ENCODE results near the gene OR2Y1. TPM values are rescaled to one million over a fixed set of nuclear protein-coding genes. Genes with fewer than 3 reads are reported as not detected.

The OR2Y1 gene
- total and polyA plus RNA-seq, 2 of the 13 experiments (the other 11 are each of a cell fraction or from before 2014, with no cell fraction given): not detected

DNA sequence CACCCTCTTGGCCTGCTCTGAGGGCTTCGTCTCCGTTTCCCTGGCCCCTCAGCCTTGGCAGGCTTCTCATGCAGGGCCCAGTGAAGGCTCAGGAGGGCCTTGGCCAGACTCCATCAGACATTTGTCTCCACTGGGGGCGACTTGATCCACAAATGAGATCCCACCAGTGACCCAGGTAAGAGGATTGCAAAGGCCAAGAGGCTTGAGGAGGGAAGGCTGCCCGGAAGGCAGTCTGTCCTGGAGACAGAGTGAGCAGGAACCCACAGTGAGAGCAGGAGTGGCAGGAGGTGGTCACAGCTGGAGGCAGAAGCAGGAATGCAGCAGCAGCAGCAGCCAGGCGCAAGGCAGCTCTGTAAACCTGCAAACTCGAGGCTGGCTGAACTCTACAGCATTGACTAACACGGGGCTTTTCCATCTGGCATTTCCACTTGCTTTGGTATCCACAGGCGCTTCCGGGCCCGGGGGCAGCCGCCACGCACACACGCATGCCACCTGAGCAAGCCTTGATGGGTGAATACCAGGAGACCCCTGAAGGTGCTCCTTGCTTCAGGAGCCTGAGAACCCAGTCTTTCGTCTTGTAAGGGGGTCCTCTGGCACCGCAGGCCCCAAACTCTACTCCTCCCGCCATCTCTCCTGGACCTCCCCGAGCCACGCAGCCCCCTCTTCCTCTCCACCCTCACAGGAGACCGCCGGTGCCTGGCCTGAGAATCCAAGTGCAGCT lies 48.0 kb upstream of the OR2Y1 start:
- H2AFZ ChIP-seq (ENCODE audit: low read length): no peak overlapping the region
- CTCF ChIA-PET (ENCODE audit: low intra/inter-chr PET ratio, low total read pairs): no interaction called here
- ATAC-seq (no peak), FAIRE-seq (no peak), DNase-seq (ENCODE audit: low spot score) (no peak)
- POLR2A ChIA-PET: no interaction called here
- intact Hi-C loops (cut with micrococcal nuclease; ENCODE audit: unreplicated experiment): no loop called here
- in situ Hi-C loops (cut with HindIII; ENCODE audit: extremely low pct_ligation_motif_present, low pct_unique_long_range_greater_than_20kb): loop anchor here (10.0 kb wide), 1 partner anchor 367 kb away; no protein-coding TSS in a partner anchor
- peaks cover 12% of the 10 kb centered on the region for H3K4me1 ChIP-seq (ENCODE audit: insufficient read depth, low read length)
- no TSS peak for BruUV-seq (replicated peaks)
- H3K27me3 ChIP-seq (ENCODE audit: control insufficient read depth in 1 of 2, insufficient read depth in 2 of 2, low read length in 2 of 2): no peaks in the 10 kb centered on the region
- no peak overlapping the region for H3K4me3 ChIP-seq (replicated peaks in 1 of 3; ENCODE audit: insufficient read depth in 1 of 3, low read depth in 2 of 3, low read length in 3 of 3)
- H3K4me2 ChIP-seq (ENCODE audit: low read depth, low read length): no peak overlapping the region
- no peaks in the 10 kb centered on the region for H3K9me3 ChIP-seq (ENCODE audit: low read length)
- H3K27ac ChIP-seq (ENCODE audit: extremely low read length, insufficient read depth, low read length): no peak overlapping the region
- whole genome bisulfite sequencing (ENCODE audit: low lambda C conversion rate): over 99% methylated on average over 14 of the region's 20 CpGs
- peaks cover 14 to 32% of the 10 kb centered on the region in 2 experiments; a peak in 4 of 5 replicates for H3K36me3 ChIP-seq (replicated peaks in 1 of 2; ENCODE audit: control insufficient read depth in 1 of 2, insufficient read depth in 2 of 2, low read length in 2 of 2)
- TF ChIP-seq AGO2 (optimal IDR thresholded peaks at IDR 0.05; ENCODE audit: low read depth, low read length): peak; percentile 72
- no peak for TF ChIP-seq ZNF350 (CRISPR knock-in tag; IDR thresholded peaks at IDR 0.05; ENCODE audit: borderline replicate concordance, low read depth)
- TF ChIP-seq FOSL1 (CRISPR knock-in tag; IDR thresholded peaks at IDR 0.05; ENCODE audit: borderline replicate concordance): no peak
- TF ChIP-seq, protein P1, sequence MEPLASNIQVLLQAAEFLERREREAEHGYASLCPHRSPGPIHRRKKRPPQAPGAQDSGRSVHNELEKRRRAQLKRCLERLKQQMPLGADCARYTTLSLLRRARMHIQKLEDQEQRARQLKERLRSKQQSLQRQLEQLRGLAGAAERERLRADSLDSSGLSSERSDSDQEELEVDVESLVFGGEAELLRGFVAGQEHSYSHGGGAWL (CRISPR knock-in tag; IDR thresholded peaks at IDR 0.05): no peak
- TF ChIP-seq ZNF687 (CRISPR knock-in tag; IDR thresholded peaks at IDR 0.05): 0 out of 2 replicates have a peak, but pooled peaks have one; percentile 20
- TF ChIP-seq, protein P2, sequence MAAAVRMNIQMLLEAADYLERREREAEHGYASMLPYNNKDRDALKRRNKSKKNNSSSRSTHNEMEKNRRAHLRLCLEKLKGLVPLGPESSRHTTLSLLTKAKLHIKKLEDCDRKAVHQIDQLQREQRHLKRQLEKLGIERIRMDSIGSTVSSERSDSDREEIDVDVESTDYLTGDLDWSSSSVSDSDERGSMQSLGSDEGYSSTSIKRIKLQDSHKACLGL (CRISPR knock-in tag; IDR thresholded peaks at IDR 0.05): no peak
- TF ChIP-seq DNMT3B (CRISPR knock-in tag; conservative IDR thresholded peaks at IDR 0.05): no peak
- no peak for TF ChIP-seq HMG20A (CRISPR knock-in tag; IDR thresholded peaks at IDR 0.05; ENCODE audit: borderline replicate concordance)
- no peaks in the 10 kb centered on the region for H4K20me1 ChIP-seq (ENCODE audit: insufficient read depth, low read length)
- no peak overlapping the region for H3K9ac ChIP-seq (ENCODE audit: insufficient read depth, low read depth, low read length)
- H3K79me2 ChIP-seq (ENCODE audit: insufficient read depth, low read length): no peaks in the 10 kb centered on the region
